ENCODE measurements around the gene DVL3.
"Not testable (repeated sequence)": the region's sequence is repeated elsewhere in the genome, so short reads cannot be mapped to it uniquely, and the experiment has no call there.

DVL3 gene

DNA sequence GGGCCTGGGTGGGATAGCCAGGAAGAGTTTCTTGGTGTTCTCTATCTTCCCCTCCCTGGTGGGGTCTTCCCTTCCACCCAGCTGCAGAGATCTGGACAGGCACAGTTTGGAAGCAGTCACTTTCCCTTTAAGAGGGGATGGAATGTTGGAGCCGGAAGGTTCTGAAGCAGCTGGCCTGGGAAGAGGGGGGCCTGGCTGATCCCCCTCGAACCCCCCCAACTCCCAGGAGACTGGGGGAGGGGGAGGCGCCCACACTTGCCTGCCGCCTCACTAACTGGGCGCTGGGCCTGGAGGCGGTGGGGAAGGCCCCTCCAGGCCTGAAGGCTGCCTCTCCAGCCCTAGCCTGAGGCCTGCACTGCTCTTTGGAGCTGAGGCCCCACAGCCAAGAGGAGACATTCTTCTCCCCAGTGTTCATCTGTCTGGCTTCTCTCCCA, 1.4 kb downstream of the DVL3 start:
- DNase-seq: no peak

DNA sequence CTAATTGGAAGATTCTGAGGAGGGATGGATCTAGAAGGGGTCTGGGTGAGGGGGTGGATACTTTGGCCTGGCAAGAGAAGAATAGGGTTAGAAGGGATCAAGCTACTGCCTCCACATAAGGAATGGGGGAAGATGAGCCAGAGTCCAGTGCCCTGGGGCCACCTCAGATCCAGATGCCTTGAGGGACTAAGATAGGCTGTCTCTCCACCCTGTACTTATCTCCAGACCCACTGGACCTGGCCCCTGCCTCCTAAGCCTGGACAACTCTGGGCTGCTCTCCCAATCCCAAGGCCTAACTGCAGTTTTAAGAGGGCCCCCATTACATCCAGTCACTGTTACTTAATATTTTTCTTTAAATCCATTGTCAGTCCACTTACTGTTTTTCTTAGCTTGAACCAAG, 2.0 kb downstream of the DVL3 start:
- no peak for DNase-seq

DNA sequence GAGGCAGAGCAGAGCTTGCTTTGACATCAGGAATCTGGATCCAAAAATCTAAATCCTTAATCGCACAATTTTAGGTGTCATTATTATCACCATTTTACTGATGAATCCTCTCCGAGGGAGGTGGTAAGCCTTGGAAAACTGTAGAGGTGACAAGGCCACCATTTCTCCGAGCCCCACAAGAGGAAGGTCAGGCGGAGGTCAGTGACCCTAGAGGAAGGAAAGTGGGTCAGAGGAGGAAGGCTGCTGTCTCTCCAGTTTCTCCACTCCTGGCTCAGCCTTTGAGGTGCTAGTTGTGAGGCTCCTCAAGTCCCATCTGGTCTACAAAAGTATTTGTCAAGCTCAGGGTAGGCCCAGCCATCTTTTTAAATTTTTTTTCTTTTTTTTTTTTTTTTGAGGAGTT, 3.2 kb downstream of the DVL3 start:
- no peak for DNase-seq

DNA sequence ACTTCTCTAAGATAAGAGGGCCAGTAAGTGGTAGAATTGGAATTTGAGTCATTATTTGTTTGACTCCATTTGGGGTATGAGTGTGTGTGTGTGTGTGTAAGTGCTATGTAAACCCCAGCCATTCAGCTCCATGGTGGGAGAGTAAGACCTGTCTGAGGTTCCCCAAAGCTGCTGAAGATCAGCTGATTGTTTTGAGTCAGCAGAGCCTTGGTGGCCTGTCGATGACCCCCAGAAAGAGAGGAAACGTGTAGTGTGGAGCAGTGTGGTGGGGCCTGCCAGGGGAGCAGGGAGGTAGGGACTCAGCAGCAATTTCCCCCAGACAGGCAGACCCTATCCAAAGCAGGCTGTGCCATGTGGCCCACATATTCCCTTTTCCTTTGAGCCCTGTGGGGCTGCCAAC, 5.3 kb downstream of the DVL3 start:
- DNase-seq: no peak

DNA sequence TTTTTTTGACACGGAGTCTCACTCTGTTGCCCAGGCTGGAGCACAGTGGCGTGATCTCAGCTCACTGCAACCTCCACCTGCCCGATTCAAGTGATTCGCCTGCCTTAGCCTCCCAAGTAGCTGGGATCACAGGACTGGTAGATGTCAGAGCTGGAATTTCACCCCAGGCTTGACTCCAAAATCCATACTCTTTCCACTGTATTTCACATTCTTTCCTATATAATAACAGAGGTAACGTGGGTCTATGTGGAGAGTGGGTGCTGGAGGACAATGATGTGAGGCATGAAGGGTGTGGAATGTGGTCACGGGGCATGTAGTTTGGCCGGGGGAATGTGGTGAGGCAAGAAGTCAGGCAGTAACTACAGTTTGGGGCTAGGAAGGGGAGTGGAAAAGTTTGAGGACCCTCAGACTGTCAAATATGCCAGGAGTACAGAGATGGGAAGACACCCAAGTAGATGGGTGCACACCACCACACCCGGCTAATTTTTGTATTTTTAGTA, 7.4 kb downstream of the DVL3 start:
- DNase-seq: not testable (repeated sequence)

DNA sequence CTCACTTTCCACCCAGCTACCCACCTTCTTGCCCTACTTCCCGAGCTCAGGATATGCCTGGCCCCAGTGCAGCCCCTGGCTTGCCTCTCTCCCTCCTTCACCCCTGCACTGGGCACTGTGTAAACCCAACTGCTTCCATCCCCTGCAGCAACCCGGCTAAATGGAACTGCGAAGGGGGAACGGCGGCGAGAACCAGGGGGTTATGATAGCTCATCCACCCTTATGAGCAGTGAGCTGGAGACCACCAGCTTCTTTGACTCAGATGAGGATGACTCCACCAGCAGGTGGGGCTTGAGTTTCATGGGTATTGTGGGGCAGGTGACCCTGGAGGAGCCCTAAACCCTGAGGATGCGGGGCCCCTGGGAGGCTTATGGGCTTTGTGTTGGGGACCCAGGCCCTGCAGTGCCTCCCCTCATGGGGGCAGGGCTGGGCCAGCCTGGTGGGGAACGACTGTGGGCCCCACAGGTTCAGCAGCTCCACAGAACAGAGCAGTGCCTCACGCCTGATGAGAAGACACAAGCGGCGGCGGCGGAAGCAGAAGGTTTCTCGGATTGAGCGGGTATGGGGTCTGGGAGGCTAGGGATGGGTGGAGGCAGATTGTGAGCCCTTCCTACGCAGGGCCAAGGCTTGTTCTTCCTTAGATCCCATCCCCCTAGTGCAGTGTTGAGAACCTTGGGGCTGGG, 9.6 kb downstream of the DVL3 start:
- DNase-seq: no peak

DNA sequence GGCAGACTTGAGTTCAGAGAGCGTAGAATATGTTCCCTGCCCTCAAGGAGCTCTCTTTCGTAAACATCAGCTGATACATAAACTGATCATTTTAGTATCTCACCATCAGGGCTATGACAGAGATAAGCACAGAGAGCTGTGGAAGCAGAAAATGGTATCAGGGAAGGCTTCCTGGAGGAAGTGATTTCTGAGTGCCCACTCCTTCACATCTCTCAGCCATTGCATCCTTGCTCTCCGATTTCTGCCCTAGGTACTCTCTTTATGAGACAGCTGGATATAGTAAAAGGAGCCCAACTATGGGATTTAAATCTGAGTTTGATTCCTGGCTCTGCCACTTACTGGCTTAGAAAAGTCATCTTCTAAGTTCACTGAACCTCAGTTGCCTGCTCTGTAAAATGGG, 10.4 kb downstream of the DVL3 start:
- no peak for DNase-seq

DNA sequence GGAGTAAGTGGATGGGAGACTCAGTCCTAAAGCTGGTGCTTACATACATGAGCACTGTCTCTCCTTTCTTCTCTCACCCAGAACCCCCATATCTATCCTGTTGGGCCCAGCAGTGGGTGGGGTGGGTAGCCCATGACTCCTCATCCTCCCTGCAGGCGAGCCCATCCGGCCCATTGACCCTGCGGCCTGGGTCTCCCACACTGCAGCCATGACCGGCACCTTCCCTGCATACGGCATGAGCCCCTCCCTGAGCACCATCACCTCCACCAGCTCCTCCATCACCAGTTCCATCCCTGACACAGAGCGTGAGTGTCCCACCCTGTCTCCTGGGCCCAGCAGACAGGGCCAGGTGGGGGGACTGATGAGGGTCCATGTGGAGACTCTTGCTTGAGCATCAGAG, 11.5 kb downstream of the DVL3 start:
- DNase-seq: no peak

DNA sequence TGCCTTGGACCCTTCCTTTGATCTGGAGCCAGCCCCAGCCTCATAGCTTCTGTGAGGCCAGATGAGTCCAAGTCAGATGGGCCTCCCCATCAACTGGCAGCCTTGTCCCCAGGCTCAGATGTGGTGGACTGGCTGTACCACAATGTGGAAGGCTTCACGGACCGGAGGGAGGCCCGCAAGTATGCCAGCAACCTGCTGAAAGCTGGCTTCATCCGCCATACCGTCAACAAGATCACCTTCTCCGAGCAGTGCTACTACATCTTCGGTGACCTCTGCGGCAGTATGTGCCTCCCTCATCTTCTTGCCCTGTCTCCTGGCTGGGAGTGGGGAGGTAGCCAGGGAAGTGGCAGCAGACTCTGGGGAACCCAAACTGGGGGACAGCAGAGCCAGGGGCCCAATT, 12.6 kb downstream of the DVL3 start:
- DNase-seq: no peak

DNA sequence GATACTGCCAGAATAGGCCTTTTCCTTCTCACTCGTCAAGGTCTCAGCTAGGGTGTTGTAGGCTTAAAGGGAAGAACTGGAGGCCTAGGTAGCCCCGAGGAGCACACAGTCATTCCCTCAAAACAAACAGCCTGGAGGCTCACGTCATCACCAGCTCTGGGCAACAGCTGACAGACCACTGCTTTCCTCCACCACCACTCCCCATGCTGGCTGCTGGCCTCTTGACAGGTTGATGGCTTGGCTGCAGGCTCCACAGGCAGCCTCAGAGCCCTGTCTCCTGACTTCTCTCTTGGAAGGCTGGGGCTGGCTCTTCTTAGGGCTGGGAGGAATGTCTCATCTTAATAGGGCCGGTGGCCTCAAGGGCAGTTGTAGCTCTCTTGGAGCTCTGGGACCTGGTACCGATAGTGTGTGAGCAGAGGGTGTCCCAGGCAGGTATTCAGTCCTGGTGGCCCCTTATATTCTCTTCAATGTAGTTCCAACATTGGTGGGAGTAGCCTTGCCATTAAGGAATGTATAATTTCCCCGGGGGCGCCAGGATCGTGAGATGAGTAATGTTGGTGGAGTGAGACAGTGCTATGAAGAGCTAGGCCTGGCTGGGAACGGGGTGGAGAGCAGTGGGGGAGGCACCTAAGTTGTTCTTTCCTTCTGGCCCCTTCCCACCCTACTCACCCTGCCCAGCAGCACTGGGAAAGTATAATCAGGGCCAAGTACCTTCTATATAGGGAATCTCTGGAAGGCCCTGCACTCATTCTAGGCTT, 13.4 kb downstream of the DVL3 start:
- no peak for DNase-seq

DNA sequence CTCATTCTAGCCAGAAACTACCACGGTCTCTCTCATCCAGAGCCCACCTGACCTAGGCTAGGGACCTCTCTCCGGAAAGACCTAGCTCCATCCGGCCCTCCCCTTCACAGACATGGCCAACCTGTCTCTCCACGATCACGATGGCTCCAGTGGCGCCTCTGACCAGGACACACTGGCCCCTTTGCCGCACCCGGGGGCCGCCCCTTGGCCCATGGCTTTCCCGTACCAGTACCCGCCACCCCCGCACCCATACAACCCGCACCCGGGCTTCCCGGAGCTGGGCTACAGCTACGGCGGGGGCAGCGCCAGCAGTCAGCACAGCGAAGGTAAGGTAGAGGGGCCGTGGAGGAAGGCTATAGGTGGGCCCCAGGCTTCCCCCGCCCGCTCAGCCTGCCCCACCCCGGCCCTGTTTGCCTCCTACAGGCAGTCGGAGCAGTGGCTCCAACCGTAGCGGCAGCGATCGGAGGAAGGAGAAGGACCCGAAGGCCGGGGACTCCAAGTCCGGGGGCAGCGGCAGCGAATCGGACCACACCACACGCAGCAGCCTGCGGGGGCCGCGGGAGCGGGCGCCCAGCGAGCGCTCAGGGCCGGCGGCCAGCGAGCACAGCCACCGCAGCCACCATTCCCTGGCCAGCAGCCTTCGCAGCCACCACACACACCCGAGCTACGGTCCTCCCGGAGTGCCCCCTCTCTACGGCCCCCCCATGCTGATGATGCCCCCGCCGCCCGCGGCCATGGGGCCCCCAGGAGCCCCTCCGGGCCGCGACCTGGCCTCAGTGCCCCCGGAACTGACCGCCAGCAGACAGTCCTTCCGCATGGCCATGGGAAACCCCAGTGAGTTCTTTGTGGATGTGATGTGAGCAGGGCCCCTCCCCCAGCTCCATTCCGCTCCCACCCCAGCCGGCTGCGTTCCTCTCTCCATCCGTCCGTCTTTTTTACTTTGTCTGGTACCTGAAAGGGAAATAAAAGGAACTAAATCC, 15.0 kb downstream of the DVL3 start:
- no peak for DNase-seq

DNA sequence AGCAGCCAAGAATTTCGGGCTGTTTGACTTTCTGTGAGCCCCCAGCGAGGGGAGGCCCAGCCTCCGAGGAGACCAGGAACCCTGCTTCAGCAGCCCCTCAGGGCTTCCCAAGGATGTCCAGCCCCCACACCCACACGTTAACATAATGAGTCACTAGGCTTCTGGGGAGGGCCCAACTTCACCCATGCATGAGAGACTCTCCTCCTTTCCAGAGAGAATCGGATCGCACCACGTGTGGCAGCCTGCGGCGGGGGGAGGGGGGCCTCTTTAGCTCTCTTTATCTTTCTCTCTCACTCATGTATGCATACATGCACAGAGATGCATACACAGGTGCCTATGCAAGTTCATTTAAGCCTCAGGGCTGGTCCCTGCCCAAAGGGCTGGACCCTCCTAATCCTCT, 16.4 kb downstream of the DVL3 start:
- no peak for DNase-seq

DNA sequence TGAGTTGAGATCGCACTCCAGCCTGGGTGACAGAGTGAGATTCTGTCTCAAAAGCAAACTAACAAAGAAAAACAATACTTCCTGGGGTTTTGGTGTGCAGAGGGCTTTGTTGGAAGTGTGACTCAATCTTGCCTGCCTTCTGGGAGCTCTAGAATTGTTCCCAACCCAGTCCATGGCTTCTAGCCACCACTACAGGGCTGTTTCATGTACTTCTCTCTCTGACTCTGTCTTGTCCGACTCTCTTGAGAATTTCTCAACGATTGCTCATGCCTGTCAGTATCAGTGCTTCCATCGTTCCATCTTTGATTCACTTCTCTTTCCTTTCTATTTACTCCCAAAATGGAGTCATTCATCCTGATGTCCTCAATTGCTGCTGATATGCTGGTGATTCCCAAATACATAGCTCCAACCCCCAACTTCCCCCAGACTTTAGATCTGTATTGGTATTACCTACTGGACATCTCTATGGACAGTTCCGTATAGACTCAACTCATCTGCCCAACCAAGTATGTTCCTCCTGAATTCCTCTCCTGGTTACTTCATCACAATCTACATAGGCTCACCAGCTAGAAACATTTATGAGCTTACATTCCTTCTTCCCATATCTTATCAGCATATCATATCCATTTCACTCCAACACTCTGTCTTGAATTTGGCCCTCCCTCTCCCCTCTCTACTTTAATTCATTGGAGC, 17.6 kb downstream of the DVL3 start:
- DNase-seq: no peak

DNA sequence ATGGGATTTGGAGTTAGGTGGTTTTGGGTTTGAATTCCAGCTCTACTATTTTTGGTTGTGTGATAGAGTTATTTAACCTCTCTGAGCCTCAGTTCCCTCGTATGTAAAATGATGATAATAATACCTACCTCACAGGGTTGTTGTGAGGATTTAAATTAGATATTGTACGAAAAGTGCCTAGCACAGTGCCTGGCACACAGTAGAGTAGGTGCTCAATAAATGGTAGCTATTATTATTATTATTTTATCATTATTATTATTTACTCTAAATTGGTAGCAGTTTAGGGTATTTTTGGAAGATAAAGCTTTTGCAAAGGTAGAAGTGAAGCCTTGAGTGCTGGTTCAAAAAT, 18.2 kb downstream of the DVL3 start:
- DNase-seq: no peak

DNA sequence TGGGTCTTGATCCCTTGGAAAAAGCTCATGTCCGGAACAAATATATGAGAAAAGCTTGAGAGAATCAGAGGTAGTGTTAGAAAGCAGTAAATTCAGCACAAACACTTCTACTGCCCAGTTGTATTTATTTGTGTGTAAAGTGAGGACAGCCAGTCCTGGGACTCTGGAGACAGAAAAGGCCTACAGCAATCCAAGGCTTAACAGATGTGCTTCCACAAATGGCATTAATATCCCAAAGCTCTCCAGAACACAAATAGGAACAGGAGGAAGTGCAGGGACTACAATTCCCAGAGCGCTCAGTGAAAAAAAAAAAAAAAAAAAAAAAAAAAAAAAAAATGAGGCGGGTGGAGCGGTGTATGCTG, 19.1 kb downstream of the DVL3 start:
- no peak for DNase-seq

DNA sequence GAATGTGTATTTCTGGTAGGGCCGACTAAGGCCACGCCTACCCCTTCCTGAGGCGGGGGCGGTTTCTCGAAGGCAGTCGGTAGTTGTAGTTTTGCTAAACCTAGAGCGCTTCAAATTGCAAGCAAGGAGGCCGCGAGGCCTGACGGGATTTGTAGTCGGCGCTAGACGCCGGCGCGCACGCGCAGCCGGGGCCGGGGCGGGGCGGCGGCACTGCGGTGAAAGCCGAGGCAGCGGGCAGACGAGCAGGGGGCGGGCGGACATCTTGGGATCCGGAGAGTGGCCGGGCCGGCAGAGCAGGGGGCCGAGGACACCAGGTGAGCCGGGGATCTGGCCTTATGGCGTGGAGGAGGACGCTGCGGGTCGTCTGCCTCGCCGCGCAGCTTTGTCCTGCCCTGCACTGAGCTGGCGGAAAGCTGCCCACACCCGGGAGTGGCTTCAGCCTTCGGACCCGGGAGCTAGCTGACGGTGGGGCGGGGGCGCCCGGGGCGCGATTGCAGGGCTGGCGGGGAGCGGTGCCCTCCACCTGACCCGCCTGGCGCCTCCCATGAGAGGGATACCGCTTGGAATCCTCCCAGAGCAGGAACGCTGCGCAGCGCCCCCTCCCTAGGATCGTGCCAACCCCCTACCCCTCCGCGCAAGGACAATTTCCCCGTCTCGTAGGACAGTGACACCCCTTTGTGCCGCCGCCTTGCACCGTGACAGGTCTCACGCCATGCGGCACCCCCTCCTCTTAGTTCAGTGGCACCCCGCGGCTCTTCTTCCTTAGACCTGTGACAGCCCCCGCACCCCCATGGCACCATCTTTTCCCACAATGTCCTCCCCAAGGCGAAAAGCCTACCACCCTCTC, 19.7 kb downstream of the DVL3 start, which contains the start of gene AP2M1:
AP2M1 (plus strand) TSS at position 210 of the 847 bp plus-strand sequence. CDS start 2,139 bp downstream, outside the sequence.
- DNase-seq: peak; percentile 93 to 95 (median 94)

DNA sequence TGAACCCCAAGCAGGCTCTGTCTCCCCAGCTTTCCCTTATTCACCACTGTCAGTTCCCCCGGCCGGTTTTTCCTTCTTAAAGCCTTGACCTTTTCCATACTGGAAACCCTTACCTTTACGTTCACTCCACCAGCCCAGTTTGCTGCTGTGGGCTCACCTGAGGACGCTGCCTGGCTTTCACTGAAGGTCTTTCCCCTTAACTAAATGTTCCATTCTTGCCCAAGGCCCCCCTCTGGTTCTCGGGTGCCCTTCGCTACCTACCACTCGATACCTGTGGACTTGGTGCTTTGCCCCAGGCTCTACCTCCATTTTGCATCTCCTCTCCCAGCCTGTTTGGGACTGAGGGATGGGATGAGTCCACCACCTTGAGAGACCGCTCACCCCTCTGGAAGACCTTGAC, 20.3 kb downstream of the DVL3 start:
- no peak for DNase-seq

DNA sequence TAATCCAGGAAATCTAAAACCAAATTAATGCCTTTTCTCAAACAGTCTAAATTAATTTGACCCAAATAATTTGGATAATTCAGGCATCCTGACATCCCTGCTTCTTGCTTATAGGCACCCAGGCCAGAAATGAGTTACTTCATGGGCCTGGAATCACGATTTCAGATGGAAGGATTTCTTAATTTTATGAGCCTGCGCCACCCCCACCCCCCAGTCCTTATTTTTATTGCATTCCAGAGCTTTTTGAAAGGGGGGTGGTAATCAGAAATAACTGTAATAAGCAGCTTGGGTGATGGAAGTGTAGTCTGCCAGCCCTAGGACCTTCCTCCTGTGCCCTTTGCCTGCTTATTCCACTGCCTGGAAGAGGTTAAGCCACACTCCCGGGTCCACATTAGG, 20.8 kb downstream of the DVL3 start:
- DNase-seq: no peak

DNA sequence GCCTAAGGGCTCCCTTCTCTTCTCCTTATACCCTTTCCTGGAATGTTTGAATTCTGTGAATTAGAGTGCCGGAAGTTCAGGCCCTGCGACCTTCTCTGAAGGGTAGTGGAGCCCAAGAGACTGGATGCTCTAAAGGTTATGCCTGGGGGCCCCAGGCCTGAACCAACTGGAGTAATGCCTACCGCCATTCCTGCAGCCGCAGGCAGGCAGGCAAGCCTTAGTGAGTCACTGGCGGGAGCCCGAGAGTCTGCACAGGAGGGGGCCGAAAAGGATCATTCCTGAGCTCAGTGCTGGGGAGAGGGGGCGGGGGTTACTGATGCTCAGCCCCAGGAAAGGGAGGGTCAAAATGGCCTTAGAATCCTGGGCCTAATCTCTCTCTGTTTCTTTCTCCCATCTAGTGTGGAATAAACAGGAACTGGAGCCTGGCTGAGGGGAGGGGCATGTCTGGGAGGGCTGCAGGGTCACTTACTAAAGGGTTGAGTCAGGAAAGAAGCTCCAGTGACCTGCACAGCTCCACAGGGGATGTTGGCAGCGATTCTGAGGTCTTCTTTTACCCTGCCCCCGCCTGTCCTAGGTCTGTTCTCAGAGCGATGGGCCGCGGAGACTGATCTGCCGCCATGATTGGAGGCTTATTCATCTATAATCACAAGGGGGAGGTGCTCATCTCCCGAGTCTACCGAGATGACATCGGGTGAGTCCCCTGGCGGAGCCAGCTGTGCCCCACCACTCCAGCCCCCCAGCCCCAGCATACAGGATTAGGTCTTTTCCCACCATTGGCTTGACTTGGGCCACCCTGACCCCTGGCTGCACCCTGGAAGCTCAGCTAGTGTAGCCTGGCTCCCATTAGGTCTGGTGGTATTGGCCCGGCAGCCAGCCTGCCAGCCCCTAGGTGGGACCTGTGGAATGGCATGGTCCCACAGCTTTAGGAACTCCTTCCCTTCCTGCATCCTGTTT, 21.5 kb downstream of the DVL3 start:
- DNase-seq: no peak

DNA sequence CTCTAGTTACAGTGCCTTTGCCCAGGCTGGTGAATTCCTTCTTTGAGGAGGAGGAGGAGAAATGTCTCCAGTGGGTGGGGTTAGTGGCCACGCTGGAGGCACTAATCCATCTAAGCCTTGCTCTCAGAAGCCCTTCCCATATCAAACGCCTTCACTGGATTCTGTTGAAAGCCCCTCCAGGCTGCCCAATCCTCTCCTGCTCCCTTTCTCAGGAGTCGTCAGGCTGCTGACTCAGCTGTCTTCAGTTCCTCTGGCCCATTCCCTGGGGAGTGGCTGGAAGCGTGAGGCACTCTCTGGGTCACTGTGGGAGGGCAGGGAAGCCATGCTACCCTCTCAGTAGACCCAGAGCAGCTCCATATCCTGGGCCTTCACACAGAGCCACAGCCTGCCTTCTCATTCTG, 22.2 kb downstream of the DVL3 start:
- no peak for DNase-seq
